ENCODE data around the gene TRIP11.
"Not testable (repeated sequence)": the region's sequence is repeated elsewhere in the genome, so short reads cannot be mapped to it uniquely, and the experiment has no call there.

TRIP11 gene

GRCh38 chr14:92039719-92040430 lies at the start of gene TRIP11:
Gene TRIP11, minus strand, starts transcription at chr14:92040059. Its CDS starts 374 bp downstream, at chr14:92039685.
- DNase-seq (ENCODE audit: low read depth) = peak; percentile 66

- DNase-seq (ENCODE audit: low read depth) = no peak
These were observed 48.6 kb upstream of the TRIP11 start for GRCh38 chr14:92088494-92088893.

GRCh38 chr14:92074555-92074954 lies 34.7 kb upstream of the TRIP11 start:
- no peak for DNase-seq (ENCODE audit: low read depth)

DNA sequence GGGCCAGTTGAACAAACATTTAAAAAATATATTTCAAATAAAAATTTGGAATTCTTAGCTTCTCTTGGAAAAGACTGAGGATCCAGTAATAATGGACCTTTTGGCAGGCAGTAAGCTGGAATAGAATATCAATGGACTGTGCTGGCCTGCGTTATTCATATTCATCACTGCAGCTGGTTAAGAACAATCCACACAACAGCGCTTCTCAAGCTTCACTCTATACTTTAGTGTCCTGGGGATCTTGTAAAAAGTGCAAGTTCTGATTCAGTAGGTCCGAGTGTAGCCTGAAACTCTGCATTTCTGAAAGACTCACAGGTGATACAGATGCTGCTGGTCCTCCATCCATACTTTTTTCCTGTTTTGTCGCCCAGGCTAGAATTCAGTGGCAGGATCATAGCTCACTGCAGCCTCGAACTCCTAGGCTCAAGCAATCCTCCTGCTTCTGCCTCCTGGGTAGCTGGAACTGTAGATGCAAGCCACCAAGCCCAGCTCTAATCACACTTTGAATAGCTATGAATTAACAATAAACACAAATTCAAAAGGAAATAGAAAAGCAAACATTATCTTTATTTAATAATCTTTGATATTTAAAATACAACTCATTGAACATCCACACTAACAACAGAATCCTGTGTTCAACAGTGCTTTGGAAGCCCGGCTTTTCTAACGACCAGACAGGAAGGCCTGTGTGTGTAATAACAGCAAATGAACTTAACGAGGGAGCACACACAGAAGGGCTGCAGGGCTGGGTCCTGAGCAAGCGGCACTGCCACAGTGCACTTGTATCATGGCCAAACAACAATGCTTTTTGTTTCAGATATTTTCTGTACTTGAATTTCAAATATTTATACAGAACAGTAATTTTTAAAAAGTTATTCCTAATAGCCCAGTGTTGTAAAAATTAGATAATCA lies 18.4 kb upstream of the TRIP11 start:
- no peak for DNase-seq (ENCODE audit: low read depth)

DNA sequence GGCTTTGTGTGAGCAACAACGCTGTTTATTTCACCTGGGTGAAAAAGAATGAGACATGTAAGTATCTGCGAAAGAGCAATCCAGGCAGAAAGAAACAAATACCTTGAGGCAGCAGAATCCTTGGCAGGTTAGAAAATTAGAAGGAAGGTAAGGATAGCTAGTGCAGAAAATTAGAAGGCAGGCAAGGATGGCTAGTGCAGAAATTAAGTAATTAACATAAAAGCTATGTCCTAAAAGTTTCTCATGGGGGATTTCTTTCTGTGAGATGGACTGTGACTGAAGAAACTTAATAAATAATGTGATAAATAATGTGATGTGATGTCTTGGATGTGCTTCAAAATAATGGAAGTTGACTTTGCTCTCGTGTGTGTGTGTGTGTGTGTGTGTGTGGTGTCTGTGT lies 9.9 kb upstream of the TRIP11 start:
- DNase-seq (ENCODE audit: low read depth) = no peak

DNA sequence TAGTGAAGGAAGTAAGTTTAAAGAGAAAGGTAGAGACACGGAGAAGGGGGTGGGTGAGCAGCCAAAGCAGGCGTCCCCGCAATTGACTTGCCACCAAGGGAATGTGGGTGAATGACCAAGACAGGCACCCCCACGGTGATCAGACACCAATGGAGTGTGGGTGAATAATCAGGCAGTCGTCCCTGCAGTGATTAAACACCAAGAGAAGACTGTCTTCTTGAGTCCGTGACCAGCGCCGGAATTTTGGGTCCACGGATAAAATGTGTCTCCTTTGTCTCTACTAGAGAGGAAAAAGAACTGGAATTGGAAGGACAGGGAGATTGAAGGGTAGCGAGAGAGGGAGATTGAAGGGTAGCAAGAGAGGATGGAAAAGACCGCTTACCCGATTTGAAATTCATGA lies 9.4 kb upstream of the TRIP11 start:
- not testable (repeated sequence) for DNase-seq (ENCODE audit: low read depth)

GRCh38 chr14:92045904-92046303 lies 6.0 kb upstream of the TRIP11 start:
- not testable (repeated sequence) for DNase-seq (ENCODE audit: low read depth)

GRCh38 chr14:92041766-92042165 lies 1.9 kb upstream of the TRIP11 start:
- not testable (repeated sequence) for DNase-seq (ENCODE audit: low read depth)

GRCh38 chr14:92041203-92041602 lies 1.3 kb upstream of the TRIP11 start:
- no peak for DNase-seq (ENCODE audit: low read depth)

- DNase-seq (ENCODE audit: low read depth) = no peak
These were observed 682 bp upstream of the TRIP11 start for GRCh38 chr14:92040431-92041051.

DNA sequence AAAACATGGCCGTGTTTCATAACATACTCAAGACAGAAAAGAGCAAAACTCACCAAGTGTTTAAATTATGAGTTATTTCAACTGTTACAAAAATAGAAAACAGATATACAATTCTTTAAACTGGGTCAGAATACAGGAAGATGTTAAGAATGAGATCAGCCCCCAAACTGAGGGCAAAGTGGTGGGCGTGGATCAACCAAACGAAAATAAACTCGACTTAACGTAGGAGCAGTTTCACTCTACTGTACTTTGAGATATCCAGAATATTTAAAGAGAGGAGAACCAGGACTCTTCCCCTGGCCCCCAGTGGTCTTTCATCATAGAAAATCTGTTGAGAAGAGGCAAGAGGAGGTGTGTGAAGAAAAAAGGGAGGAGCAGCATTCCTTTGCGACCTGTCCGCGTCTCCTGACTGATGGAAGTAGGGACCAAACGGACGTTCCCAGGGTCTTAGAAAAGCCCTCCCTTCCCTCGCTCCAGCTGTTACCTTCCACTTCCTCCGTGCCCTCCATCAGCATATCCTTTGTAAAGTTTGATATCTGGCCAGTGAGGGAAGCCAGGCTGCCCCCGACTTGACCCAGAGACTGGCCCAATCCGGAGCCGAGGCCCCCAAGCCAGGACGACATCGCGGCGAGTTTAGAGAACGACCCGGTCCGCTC lies 668 bp downstream of the TRIP11 start:
- no peak for DNase-seq (ENCODE audit: low read depth)

DNA sequence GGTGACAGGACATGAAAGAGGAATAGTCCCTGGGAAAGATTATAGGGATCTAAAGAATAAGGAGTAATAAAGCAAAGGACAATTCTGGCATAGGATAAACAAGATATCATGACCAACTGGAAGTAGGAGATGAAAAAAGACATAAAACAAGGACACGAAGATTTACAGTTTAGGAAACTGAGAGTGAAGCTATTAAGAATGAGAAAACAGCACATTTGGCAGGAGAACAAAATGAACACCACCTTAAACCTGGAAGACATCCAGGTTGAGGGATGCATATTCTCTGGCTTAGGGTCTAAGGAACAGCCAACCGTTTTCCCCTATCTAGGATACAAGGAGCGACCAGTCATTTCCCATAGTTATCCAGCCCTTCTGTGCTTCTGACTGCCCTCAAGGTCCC lies 1.9 kb downstream of the TRIP11 start:
- no peak for DNase-seq (ENCODE audit: low read depth)

DNA sequence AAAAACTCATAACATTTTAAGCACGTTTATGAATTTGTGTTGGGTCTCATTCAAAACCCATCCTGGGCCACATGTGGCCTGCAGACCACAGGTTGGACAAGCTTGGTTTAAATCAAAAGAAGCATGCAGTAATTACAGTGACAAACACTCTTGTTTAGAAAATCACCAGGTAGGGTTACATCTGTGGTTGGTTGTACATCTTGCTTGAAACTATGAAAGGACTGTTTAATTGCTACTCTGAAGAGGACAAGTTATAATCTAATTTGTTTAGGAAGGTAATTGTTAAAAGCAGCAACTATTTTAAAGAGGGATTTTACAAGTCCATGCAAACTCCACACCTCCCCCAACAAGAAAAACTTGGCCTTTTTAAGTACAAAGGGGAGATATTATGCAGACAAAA lies 4.0 kb downstream of the TRIP11 start:
- no peak for DNase-seq (ENCODE audit: low read depth)

DNA sequence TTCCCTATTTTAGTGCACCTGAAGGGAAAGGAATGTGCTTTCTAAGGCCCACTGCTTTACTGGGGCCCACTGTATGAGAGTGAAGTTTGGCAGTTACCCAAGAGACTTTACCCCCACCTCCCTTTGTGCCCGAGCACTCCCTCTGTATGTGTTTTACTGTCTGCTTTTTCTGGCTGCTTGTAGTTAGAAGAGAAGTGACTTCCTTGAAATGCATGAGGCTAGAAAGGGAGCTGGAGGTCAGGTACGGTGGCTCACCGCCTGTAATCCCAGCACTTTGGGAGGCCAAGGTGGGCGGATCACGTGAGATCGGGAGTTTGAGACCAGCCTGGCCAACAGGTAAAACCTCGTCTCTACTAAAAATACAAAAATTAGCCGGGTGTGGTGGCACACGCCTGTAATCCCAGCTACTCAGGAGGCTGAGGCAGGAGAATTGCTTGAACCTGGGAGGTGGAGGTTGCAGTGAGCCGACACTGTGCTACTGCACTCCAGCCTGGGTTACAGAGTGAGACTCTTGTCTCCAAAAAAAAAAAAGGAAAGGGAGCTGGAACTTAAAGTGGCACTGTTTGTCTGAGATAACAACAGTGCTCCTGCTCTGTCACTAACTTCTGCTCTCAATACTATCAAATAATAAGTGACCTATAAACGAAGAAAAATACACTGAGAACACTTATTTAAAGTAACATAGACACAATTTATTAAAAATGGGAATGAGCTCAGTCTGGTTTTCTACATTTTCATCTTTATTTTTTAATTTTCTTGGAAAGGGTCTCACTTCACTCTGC lies 5.8 kb downstream of the TRIP11 start:
- DNase-seq (ENCODE audit: low read depth) = no peak

DNA sequence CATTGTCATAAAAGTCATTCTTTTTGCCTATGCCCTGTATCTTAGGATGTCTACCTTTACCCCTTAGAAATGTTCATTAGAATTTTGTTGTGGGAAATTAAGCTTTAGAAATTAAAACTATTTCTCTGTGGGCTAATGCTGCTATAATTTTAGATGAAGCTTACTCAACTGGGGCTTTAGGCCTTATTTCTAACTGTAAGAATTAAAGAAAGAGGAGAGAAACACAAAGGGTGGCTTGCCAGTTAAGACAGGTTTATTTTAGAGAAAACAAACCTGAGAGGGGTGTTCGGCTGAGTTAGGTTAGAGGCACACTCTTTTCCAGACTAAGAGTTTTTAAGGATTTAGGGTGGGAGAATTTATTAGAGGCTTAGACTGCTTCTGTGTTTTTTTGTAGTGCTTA lies 6.4 kb downstream of the TRIP11 start:
- DNase-seq (ENCODE audit: low read depth) = no peak

GRCh38 chr14:92026548-92027190 lies 13.2 kb downstream of the TRIP11 start:
- no peak for DNase-seq (ENCODE audit: low read depth)

- DNase-seq (ENCODE audit: low read depth) = no peak
These were observed 17.8 kb downstream of the TRIP11 start for GRCh38 chr14:92022036-92022435.

DNA sequence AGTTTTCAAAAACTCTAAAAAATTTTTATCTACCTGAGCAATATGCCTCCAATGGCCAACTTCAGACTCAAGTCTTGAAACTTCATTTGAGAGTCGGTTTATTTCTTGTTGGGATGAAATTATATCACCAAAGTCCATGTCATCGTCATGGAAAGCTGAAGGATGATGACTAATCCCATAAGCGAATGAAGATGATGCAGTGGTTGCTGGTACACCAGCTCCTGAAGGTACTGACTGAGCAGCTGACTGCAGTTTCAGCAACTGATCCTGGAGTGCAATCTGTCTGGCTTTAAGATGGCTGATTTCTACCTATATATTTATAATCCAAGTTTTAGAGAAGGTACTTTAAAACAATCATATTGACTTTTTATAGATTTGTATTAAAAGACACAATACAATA lies 18.3 kb downstream of the TRIP11 start:
- no peak for DNase-seq (ENCODE audit: low read depth)

DNA sequence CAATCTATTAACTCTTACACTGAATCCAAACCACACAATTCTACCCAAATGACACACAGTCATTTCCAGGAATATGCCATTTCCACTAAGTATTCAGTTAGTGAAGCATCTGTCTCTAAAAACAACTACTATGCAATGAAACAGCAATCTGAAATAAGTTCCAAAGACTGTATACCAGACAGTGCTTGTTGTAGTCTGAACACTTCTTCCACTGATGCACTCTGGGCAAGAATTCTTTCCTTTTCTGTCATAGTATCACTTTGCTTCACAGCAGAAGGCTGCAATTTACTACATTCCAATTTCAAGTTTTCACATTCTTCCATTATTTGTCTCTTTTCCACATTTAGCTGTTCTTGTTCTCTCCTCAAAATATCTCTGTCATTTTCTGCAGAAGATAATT lies 25.8 kb downstream of the TRIP11 start:
- DNase-seq (ENCODE audit: low read depth) = no peak

DNA sequence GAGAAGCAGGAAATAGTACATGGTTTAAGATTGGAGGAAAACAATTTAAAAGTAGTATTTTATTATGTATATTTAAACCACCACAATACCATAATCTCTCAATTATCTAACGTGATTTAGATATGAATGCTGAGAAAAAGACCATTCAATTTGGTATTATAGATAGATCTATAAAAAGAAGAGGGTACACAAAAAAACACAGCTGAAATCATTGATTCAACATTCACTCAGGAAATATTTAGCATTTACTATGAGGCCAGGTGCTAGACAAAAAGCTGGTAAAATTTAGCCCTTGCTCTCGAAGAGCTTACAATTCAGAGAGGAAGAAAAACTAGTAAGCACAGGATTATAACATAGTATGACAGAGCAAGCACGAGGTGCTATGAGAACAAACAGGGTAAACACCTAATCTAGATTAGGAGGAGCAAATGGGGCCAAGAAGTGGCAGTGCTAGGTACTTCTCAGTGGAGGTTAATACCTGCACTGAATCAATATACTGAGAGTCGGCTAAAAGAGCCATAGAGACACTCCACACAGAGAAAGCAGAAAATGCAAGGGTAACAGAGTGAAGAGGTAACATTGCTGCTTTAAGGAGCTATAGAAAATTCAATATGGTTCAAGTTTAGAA lies 27.6 kb downstream of the TRIP11 start:
- DNase-seq (ENCODE audit: low read depth) = no peak

GRCh38 chr14:92010644-92011043 lies 29.2 kb downstream of the TRIP11 start:
- no peak for DNase-seq (ENCODE audit: low read depth)

Measured in non-pigmented ciliary epithelial cell (primary cell).